GDM1 (cell line): Measurements from ENCODE around the gene CEP104.

Experiments
- DNase-seq: peaks from one replicate; lab custom pipeline; 2025; lab: John Stamatoyannopoulos, UW

The CEP104 gene

DNA sequence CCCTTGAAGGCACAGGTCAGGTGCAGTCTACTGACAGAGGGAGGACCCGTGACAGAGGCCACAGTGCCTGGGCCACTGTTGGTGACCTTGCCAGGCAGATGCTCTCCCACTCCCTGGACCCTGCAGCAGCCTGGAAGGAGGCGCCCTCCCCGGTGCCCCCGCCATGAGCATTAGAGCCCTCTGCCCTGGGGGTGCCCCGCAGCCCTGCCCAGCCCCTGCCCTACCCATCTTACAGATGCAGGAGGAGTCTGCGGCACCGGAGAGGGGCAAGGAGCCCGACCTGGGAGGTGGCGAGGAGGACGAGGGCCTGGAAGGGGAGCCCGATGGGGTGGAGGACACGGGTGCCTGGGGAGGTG is 94.2 kb downstream of the CEP104 start:
- DNase-seq = no peak

DNA sequence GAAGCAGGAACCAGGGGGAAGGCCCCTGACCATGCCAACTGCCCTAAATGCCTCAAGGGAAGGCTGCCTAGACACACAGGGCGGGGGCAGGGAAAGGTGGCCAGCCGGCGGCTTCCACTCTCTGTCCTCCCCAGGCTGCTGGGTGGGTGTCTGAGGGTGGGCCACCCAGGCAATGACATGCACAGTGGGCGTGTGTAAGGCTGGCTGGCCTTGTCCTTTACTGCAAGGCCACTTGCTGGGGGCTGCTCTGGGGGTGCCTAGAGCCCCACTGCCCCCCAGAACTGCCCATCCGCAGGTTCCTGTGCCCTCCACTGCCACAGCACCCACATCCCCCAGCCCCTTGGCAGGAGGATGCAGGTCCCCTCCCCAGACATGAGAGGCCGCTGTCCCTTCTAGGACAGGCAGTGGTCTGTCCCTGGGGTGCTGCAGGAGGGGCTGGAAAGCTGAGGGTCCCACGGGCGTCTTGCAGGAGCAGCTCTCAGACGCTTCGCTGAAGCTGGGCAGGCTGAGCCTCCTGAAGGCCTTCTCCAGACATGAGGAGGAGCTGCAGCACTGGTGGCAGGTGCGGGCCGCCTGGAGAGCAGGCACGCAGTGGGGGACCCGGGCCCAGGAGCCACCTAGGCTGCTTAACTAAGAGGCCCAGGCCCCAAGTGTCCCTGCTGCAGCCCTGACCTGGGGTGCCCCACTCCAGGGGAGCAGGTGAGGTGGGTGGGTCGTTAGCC is 94.7 kb downstream of the CEP104 start:
- DNase-seq = no peak
